ENCODE data around the gene DDX4.

DNA sequence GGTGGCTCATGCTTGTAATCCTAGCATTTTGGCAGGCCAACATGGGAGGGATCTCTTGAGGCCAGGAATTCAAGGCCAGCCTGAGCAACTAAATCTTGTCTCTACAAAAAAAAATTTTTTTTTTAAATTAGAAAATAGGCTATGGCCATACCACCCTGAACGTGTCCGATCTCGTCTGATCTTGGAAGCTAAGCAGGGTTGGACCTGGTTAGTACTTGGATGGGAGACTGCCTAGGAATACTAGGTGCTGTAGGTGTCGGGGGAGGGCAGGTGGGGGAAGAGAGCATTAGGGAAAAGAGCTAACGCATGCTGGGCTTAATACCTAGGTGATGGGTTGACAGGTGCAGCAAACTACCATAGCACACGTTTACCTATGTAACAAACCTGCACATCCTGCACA lies 39.5 kb downstream of the DDX4 start:
- no peak for TF ChIP-seq CTCF (tag by site-specific recombination; IDR thresholded peaks at IDR 0.05)
- no peak for TF ChIP-seq ZSCAN30 (tag by site-specific recombination; IDR thresholded peaks at IDR 0.05)
- TF ChIP-seq ZBTB8A (tag by site-specific recombination; IDR thresholded peaks at IDR 0.05): no peak
- TF ChIP-seq ZBTB48 (tag by site-specific recombination; IDR thresholded peaks at IDR 0.05): no peak
- no peak for TF ChIP-seq YY2 (tag by site-specific recombination; IDR thresholded peaks at IDR 0.05)
- TF ChIP-seq ZNF174 (tag by site-specific recombination; IDR thresholded peaks at IDR 0.05): no peak

Data from HEK293 (cell line).